Left ventricle myocardium inferior (tissue), 1 donor: Measurements from ENCODE around the gene TRMT61A. TPM values are rescaled to one million over a fixed set of nuclear protein-coding genes. Genes with fewer than 3 reads are reported as not detected.

Experiments
- DNase-seq: peaks from one replicate; pipeline ENCODE4 v3.0.0-alpha.2; 2020
- H3K27ac ChIP-seq: fragments of 200-600 bp; replicated peaks from 2 replicates; pipeline ENCODE4 v1.8.0; 2021
- H3K27me3 ChIP-seq: fragments of 200-600 bp; 2 replicates; pipeline ENCODE4 v1.8.0; 2021; ENCODE audit warnings: low read depth
- H3K36me3 ChIP-seq: fragments of 200-600 bp; 2 replicates; pipeline ENCODE4 v1.8.0; 2021
- H3K4me1 ChIP-seq: fragments of 200-600 bp; 2 replicates; pipeline ENCODE4 v1.8.0; 2021
- H3K4me3 ChIP-seq: fragments of 200-600 bp; 2 replicates; pipeline ENCODE4 v1.8.0; 2021; ENCODE audit warnings: mild to moderate bottlenecking, moderate library complexity
- H3K9me3 ChIP-seq: fragments of 200-600 bp; replicated peaks from 2 replicates; pipeline ENCODE4 v1.8.0; 2021
- CTCF ChIP-seq: fragments of 200-600 bp; IDR thresholded peaks from 2 replicates; pipeline ENCODE4 v1.8.0; 2021; ENCODE audit warnings: antibody characterized with exemption, mild to moderate bottlenecking, borderline replicate concordance
- intact Hi-C: fragments of 100-400 bp; cut with micrococcal nuclease; formaldehyde crosslinking; loops from one replicate; pipeline ENCODE4 v1.11.0; 2022
- total RNA-seq: library from RNA; stranded (reverse); fragmentation: NEBNext Ultra II Directional; extraction: Animal tissue kit (Norgen Biotek cat#: 25700); gene quantifications from one replicate; pipeline ENCODE4 v1.2.1, GENCODE V29; 2021
- donor health status: DM: no; HTN: yes; CAD: no; lungs with severe emphysema.

TRMT61A gene
- total RNA-seq, 1 donor from 2014 or later: 5.9 TPM

- no peak for TF ChIP-seq CTCF
- Histone ChIP-seq H3K27me3 (no peaks in the 10 kb centered on the region), H3K4me3 (no peak overlapping the region), H3K36me3 (peaks cover 1% of the 10 kb centered on the region), H3K4me1 (peaks cover 85% of the 10 kb centered on the region), H3K9me3 (no peaks in the 10 kb centered on the region), H3K27ac (peak overlapping the region; percentile 89)
- intact Hi-C loops: no loop called here
- DNase-seq: peak; percentile 7
Observed at GRCh38 chr14:103516426-103517173, 12.4 kb upstream of the TRMT61A start.

DNA sequence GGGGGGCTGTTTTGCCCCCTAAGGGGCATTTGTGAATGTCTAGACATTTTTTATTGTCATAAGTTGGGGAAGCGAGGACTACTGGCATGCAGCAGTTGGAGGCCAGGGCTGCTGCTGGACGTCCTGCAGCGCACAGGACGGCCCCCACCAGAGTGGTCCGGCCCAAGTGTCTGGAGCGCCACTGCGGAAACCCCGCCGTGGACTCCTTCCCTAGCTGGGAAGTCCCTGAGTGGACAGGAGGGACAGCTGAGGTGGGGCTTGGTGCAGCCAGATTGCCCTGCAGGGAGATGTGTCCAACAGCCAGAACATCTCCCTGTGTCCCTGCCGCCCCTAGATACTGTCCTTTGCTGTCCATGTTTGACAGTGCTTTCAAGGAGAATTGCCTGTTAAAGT, 11.8 kb upstream of the TRMT61A start:
- no peaks in the 10 kb centered on the region for H3K9me3 ChIP-seq
- no peak for DNase-seq
- no peaks in the 10 kb centered on the region for H3K36me3 ChIP-seq
- TF ChIP-seq CTCF: no peak
- peak overlapping the region; percentile 89 for H3K27ac ChIP-seq
- intact Hi-C loops: no loop called here
- H3K4me1 ChIP-seq: peaks cover 91% of the 10 kb centered on the region
- no peaks in the 10 kb centered on the region for H3K27me3 ChIP-seq
- H3K4me3 ChIP-seq: no peak overlapping the region

DNA sequence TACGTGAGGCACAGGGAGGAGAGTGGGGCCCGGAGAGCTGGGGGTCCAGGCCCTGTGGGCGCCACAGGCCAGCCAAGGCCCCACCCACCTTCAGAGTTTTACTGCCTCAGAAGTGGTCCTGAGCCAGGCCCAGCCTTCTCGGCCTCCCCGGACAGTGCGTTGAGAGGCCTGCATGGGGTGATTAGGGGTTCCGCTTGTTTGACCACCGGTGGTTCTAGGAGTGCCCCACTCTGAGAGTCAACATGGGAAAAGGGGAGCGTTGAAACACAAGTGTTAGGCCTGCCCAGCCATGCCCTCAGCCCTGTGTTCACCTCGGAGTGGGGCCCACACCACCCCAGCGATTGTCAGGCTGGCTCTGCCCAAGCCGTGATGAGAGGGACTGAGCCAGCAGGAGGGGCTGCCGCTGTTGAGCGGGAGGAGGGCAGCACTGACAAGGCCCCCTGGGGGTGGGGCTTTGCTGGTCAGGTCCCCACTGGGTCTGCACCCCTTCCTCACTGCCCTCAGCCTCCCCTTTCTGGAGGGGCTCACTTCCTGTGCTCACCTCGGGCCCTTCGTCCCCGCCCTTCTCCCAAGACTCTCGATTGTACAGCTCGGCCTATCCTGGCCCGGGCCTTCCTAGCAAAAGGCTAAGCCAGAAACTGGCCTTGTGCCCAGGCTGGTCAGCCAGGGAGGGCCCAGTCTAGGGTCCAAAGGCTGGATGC, 11.1 kb upstream of the TRMT61A start:
- Histone ChIP-seq H3K36me3 (no peaks in the 10 kb centered on the region), H3K4me1 (peaks cover 88% of the 10 kb centered on the region), H3K27me3 (no peaks in the 10 kb centered on the region), H3K9me3 (no peaks in the 10 kb centered on the region), H3K27ac (peak overlapping the region; percentile 89), H3K4me3 (no peak overlapping the region)
- DNase-seq: no peak
- no peak for TF ChIP-seq CTCF
- intact Hi-C loops: loop anchor here (2.0 kb wide), 1 partner anchor 29 kb away; no protein-coding TSS in a partner anchor

GRCh38 chr14:103518422-103519042, 10.5 kb upstream of the TRMT61A start:
- Histone ChIP-seq H3K4me1 (peaks cover 88% of the 10 kb centered on the region), H3K27ac (peak overlapping the region; percentile 89)
- intact Hi-C loops: loop anchor here (2.0 kb wide), 1 partner anchor 28 kb away; no protein-coding TSS in a partner anchor

More at GRCh38 chr14:103518422-103519042, 10.5 kb upstream of the TRMT61A start:
- Histone ChIP-seq H3K4me3 (no peak overlapping the region), H3K9me3 (no peaks in the 10 kb centered on the region), H3K36me3 (no peaks in the 10 kb centered on the region), H3K27me3 (no peaks in the 10 kb centered on the region)
- DNase-seq: peak; percentile 66
- peak; percentile 95 for TF ChIP-seq CTCF
